NCI-H69 (cell line): Measurements from ENCODE around the gene NGB.

Experiments
- DNase-seq: peaks from one replicate; lab custom pipeline; 2025; lab: John Stamatoyannopoulos, UW

The NGB gene

DNA sequence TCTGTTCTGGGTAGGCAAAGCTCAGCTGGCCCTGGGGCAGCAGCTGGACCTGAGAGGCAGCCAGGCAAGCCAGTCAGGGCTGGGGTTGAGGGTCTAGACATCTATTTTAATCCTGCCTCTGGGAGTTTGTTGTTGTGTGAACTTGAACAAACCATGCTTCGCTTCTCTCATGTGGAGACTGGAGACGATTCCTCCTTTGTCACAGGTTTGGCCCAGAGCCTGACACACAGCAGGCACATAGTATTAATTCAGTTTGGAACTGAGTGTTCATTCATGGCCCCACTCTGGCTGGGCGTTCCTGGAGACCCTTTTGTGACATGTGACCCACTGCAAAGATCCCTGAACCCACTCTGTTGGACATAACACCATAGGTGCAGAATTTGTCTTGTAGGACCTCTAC is 39.3 kb downstream of the NGB start:
- DNase-seq, result no peak

DNA sequence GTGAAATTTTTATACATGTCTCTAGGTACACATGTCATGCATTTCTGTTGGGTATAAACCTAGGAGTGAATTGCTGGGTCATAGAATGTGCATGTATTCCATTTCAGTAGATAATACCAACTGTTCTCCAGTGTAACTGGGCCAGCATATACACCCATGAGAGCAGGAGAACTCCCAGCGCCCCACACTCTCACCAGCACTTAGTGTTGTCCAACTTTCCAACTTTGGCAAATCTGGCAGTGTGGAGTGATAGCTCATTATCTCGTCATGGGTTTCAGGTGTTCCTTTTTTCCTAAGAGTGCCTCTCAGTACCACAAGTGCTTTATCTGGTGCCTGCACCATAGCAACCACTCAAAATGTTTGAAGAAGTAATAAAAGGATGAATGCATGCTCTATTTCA is 40.1 kb downstream of the NGB start:
- no peak for DNase-seq

DNA sequence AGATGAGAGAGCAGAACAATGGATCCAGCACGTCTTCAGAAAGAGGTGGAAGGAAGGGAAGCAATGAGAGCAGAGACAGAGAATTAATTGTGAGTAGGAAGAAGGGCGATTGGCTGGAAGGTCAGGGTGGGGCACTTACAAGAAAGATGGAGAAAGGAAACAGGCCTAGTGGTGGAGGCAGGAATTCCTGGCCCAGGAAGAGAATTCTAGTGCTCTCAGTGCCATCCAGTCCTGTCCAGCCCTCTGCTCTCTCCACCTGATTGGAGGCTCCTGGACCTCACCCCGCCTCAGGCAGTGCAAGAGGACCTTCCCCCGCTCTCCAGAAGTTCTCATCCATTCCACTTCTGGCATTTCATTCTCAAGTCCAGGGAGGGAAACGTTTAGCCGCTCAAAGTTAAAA is 43.0 kb downstream of the NGB start:
- no peak for DNase-seq

DNA sequence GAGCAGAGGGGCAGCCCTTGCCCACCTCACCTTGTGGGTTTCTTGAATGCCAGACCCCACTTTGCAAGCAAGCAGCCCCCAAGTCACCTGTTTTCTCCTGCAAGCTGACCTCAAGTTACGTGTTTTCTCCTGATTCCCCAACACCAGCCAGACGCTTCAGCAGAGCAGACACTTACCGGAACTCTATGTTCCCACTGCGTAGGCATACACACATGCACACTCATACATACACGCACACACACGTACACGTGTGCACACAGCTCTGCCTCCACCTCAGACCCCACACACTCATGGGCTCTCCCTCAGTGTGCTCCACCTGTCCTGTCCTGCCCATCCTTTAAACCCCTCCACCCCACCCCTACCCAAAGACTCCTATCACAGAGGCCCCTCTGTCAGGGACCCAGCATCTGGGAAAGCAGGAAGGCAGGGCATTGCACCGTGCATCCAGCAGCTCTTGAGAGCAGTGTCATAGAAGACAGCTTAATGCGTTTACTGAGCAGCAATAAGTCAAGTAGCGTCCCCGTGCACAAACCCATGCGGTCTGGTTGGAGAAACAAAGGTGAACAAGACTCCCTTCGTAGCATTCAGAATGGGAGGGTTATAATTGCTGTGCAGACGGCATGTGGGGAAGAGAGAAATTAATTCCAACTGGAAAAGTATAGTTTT is 45.0 kb downstream of the NGB start:
- DNase-seq, result no peak

DNA sequence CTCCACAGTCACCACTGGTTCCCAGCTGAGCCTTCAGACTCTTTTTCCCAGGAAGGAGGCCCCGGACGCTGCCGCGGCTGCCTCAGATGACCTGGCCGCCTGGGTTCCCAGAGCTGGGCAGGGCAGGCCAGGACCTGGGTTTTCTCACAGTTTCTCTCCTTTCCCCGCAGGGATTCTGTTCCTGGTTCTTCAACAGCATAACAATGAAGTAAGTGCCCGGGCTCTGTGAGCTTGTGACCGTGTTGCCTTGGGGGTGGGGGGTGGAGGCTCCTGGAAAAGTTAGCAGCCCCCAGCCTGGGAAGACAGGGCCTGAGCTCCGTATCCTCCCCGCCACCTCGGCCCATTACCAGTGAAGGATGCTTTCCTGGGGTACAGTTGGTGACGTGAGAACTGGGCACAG is 45.8 kb downstream of the NGB start:
- DNase-seq, result no peak

DNA sequence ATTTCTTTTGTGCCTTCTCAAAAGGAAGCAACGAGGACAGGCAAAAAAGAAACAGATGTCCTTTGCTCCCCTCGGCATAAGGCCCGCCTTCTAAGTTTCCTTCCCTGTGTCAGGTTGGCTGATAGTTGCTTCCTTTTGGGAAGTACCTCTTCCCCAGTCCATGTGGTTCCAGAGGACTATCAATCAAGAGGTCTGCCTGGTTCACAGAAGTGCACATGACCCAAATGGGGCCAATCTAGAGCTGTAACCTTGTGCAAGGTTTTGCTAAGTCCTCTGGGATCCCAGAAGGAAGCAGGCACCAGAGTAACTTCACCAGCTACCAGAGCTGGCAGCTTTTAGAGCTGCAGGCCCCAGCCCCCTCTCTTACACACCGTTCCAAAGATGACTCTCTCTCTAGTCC is 46.8 kb downstream of the NGB start:
- no peak for DNase-seq

DNA sequence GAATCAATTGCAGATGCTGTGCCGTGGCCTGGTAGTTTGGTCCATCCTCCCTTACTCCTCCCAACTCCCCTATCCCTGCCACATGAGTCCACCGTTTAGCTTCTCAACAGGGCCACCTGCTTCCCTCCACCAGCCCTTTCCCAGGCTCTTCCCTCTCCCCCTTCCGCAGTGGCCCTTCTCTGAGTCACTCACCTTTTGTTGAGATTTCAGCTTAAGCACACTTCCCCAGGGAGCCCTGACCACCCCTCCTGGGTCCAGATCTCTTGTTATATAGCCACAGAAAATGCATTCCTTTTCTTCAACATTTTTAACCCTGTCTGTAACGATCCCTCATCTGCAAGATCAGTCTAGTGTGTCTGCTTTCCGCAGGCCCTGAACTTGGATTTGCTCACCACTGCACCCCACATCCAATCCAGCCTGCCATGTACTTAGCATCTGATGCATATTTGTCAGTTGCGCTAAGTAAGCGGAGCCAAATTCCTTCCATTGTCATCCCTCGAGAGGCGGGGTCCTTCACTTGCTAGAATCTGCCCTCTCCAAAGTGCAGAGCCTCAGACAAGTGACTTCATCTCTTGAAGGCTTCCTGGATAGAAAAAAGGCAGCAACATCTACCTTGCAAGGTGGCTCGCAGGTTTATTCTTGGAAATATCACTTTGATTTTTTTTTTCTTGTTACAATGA is 48.3 kb downstream of the NGB start:
- DNase-seq, result peak; percentile 45

DNA sequence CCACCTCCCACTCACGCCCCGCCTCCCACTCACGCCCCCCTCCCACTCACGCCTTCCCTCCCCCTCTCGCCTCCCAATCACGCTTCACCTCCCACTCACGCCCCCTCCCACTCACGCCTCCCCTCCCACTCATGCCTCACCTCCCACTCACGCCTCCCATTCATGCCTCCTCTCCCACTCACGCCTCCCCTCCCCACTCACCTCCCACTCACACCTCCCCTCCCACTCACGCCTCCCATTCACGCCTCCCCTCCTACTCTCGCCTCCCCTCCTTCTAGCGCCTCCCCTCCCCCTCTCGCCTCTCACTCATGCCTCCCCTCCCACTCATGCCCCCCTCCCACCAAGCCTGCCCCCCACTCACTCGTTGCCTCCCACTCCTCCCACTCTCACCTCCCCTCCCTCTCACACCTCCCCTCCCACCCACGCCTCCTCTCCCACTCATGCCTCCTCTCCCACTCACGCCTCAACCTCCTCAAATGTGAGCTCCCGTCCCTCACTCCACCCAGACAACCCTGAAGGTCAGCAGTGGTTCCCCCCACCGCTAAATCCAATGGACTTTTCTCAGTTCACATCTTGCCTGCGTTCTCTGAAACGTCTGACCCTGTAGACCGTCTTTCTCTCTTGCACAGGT is 49.6 kb downstream of the NGB start:
- no peak for DNase-seq

DNA sequence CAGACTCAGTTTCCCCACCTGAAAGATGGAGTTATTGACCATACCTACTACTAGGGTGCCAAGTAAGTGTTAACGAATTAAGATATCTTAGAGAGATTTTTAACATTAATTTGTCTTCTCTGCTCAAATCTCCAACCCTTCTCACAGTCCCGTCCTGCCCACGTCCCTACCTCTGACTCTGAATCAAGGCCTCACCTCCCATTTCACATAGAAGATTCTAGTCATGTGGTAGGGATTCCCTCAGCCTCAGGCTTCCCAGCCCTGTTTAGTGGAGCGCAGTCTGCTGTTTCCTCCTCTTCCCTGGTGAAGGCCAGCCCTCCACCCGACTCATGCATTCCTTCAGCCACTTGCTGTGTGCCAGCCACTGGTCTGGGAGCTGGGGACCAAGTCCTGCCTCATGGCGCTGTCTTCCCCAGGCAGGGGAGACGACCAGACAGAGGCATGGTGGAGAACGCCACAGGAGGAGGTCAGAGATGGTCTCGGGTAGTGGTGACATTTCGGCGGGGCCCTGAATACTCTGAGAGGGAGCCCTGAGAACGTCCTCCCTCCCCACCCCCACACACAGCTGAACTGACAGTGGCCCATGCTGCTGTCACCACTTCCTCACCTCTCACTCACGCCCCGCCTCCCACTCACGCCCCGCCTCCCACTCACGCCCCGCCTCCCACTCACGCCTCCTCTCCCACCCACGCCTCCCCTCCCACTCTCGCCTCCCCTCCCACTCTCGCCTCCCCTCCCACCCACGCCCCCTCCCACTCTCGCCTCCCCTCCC is 50.6 kb downstream of the NGB start:
- no peak for DNase-seq

DNA sequence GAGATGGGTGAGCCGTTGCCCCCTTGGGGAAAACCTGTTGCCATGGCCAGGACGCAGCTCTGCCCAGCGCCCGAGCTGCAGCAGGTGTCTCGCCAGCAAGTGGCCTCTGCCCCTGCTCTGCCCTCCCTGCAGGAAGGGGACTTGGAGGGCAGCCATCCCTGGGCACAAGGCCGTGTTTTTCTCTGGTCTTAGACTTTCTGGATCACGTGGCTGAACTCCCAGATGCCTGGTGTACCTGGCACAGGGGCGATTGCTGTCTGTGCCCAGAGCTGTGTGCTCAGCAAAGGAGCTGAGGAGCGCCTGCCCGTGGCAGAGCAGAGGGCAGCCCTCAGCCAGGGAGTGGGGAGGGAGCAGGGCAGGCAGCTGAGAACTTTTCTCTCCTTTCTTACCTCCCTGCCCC is 51.4 kb downstream of the NGB start:
- no peak for DNase-seq

DNA sequence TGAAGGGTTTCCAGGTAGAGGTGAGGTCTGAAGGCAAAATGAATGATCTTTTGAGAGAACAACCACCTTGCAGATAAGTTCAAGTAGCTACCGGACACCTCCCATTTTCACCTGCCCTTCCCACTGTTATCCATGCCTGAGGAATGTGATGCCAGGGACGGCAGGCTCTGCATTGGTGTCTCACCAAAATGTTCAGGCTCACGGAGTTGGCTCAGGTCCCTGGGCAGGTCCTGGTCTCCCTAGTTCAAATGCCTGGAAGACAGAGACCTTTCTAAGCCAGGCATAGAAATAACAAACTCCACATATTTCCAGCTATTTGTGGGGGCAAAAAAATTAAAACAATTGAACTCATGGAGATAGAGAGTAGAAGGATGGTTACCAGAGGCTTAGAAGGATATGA is 53.5 kb downstream of the NGB start:
- DNase-seq, result no peak
